SU-DHL-6 (cell line): Measurements from ENCODE around the gene GIMAP1.

Experiments used
- H2AFZ ChIP-seq: fragments of 200-600 bp; sonication (generic); 2 replicates; pipeline ENCODE4 v1.6.1; 2014; ENCODE audit warnings: low read depth, mild to moderate bottlenecking, moderate library complexity, mixed read lengths, antibody characterized with exemption, low read length; ENCODE audit not compliant: severe bottlenecking
- H3F3A ChIP-seq: fragments of 200-600 bp; shearing (Covaris generic); 2 replicates; pipeline ENCODE4 v1.6.0; 2016; ENCODE audit warnings: antibody characterized with exemption, mild to moderate bottlenecking; ENCODE audit not compliant: insufficient read depth
- H3K27ac ChIP-seq: fragments of 200-600 bp; sonication (generic); 2 replicates; pipeline ENCODE4 v1.5.1; 2016; ENCODE audit warnings: low read depth, mild to moderate bottlenecking, low read length, moderate library complexity, mixed read lengths
- H3K27me3 ChIP-seq: fragments of 200-600 bp; sonication (generic), shearing (Covaris generic); 2 replicates; pipeline ENCODE4 v1.6.0; 2014; ENCODE audit warnings: mild to moderate bottlenecking, low read length
- H3K36me3 ChIP-seq: fragments of 200-600 bp; sonication (generic); 2 replicates; pipeline ENCODE4 v1.6.1; 2014; ENCODE audit warnings: mild to moderate bottlenecking, low read length, mixed read lengths
- H3K4me2 ChIP-seq: fragments of 300-600, 200-600 bp; shearing (Covaris generic), sonication (generic); 2 replicates; pipeline ENCODE4 v1.6.0; 2014; ENCODE audit warnings: low read length, low read depth, mild to moderate bottlenecking; ENCODE audit not compliant: poor library complexity, severe bottlenecking
- H3K4me3 ChIP-seq: fragments of 200-600 bp; sonication (generic); 2 replicates; pipeline ENCODE4 v1.5.1; 2014; ENCODE audit warnings: antibody characterized with exemption, low read length, mild to moderate bottlenecking, mixed read lengths; ENCODE audit not compliant: insufficient read depth, poor library complexity, severe bottlenecking
- H3K79me2 ChIP-seq: fragments of 200-600 bp; sonication (generic); 2 replicates; pipeline ENCODE4 v1.6.1; 2014; ENCODE audit warnings: mild to moderate bottlenecking, low read length, moderate library complexity; ENCODE audit not compliant: insufficient read depth
- H3K9ac ChIP-seq: fragments of 200-600 bp; sonication (generic); 2 replicates; pipeline ENCODE4 v1.7.0; 2014; ENCODE audit warnings: mild to moderate bottlenecking, low read length
- H3K9me2 ChIP-seq: fragments of 200-600 bp; sonication (generic); replicated peaks from 2 replicates; pipeline ENCODE4 v1.6.1; 2014; ENCODE audit warnings: low read length; ENCODE audit not compliant: insufficient read depth
- H3K9me3 ChIP-seq: fragments of 200-600 bp; sonication (generic); 2 replicates; pipeline ENCODE4 v1.6.1; 2014; ENCODE audit warnings: low read length, mixed read lengths; ENCODE audit not compliant: insufficient read depth
- H4K20me1 ChIP-seq: fragments of 200-600 bp; sonication (generic); 2 replicates; pipeline ENCODE4 v1.6.1; 2014; ENCODE audit warnings: low read depth, mild to moderate bottlenecking, antibody characterized with exemption, low read length, moderate library complexity, mixed read lengths
- CTCF ChIP-seq: fragments of 200-600 bp; sonication (generic); IDR thresholded peaks from one replicate; pipeline ENCODE4 v1.5.1; 2017; ENCODE audit warnings: antibody characterized with exemption, mild to moderate bottlenecking, low read length, moderate library complexity; ENCODE audit not compliant: insufficient read depth, poor library complexity, severe bottlenecking
- EZH2phosphoT487 ChIP-seq: fragments of 200-600 bp; sonication (generic), shearing (Covaris generic); conservative IDR thresholded peaks from 2 replicates; pipeline ENCODE4 v1.6.1; 2018; ENCODE audit warnings: mild to moderate bottlenecking, antibody characterized with exemption, low read length, moderate library complexity, mixed read lengths

GIMAP1 gene

GRCh38 chr7:150742286-150742968, 26.0 kb downstream of the GIMAP1 start:
- Histone ChIP-seq H3K36me3 (no peaks in the 10 kb centered on the region), H3K27ac (no peak overlapping the region), H3K27me3 (no peaks in the 10 kb centered on the region), H3K9me3 (no peaks in the 10 kb centered on the region), H4K20me1 (no peaks in the 10 kb centered on the region), H3K9me2 (no peaks in the 10 kb centered on the region), H3F3A (no peaks in the 10 kb centered on the region), H3K79me2 (no peaks in the 10 kb centered on the region), H3K4me3 (no peak overlapping the region), H2AFZ (no peak overlapping the region), H3K9ac (no peak overlapping the region), H3K4me2 (no peak overlapping the region)
- no peak for TF ChIP-seq EZH2phosphoT487
- TF ChIP-seq CTCF, result no peak

- Histone ChIP-seq H3F3A (no peaks in the 10 kb centered on the region), H4K20me1 (no peaks in the 10 kb centered on the region), H3K9me3 (no peaks in the 10 kb centered on the region), H3K4me2 (no peak overlapping the region), H3K79me2 (no peaks in the 10 kb centered on the region), H3K4me3 (no peak overlapping the region), H3K27me3 (no peaks in the 10 kb centered on the region), H3K9me2 (no peaks in the 10 kb centered on the region), H3K27ac (no peak overlapping the region), H3K9ac (no peak overlapping the region), H2AFZ (no peak overlapping the region), H3K36me3 (no peaks in the 10 kb centered on the region)
- TF ChIP-seq EZH2phosphoT487, result no peak
- no peak for TF ChIP-seq CTCF
Observed at GRCh38 chr7:150744041-150744656, 27.7 kb downstream of the GIMAP1 start.

DNA sequence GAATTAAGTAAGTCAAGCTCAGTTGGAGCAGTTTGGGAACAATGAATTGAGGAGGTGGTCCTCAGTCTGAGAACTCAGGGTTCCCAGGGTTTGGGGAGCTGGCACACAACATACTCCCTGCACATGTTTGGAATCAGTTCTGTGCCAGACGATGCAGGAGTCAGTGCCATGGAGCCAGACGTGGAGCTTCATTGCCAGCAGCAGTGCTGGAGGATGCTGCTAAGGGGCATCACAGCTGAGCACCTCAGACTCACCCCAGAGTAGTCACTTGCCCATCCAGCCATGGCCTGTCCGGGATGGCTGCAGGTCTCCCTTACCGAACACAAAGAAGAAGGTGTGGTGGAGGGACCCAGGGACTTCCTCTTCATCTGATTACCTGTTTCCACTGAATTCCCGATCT, 28.7 kb downstream of the GIMAP1 start:
- Histone ChIP-seq H3K27ac (no peak overlapping the region), H3K9me3 (no peaks in the 10 kb centered on the region), H3K79me2 (no peaks in the 10 kb centered on the region), H3K9me2 (no peaks in the 10 kb centered on the region), H4K20me1 (no peaks in the 10 kb centered on the region), H3K4me3 (no peak overlapping the region), H3K36me3 (no peaks in the 10 kb centered on the region), H2AFZ (no peak overlapping the region), H3K9ac (no peak overlapping the region), H3F3A (no peaks in the 10 kb centered on the region), H3K4me2 (no peak overlapping the region), H3K27me3 (no peaks in the 10 kb centered on the region)
- no peak for TF ChIP-seq CTCF
- TF ChIP-seq EZH2phosphoT487, result no peak
